Esophagus squamous epithelium (tissue), 4 donors: Measurements from ENCODE around the gene SLC10A6.

Experiments used
- CTCF ChIP-seq, 6 experiments: fragments of 450-650 bp in 4 of 6; fragments of 200-600 bp in 2 of 6; sonication (generic) in 2 of 6; IDR thresholded peaks; one replicate each; pipeline ENCODE4 v1.5.1; 2016 to 2019; ENCODE audit warnings: antibody characterized with exemption in 6 of 6, mild to moderate bottlenecking in 4 of 6, moderate library complexity in 4 of 6
- POLR2A ChIP-seq, 4 donors: fragments of 450-650 bp; IDR thresholded peaks; one replicate each; pipeline ENCODE4 v1.6.1; 2017; ENCODE audit warnings: antibody characterized with exemption in 4 of 4, mild to moderate bottlenecking in 4 of 4, moderate library complexity in 3 of 4

- TF ChIP-seq CTCF (IDR thresholded peaks at IDR 0.05) (no peak), POLR2A (IDR thresholded peaks at IDR 0.05) (no peak)
Measured at GRCh38 chr4:86879641-86880040, 30.5 kb upstream of the SLC10A6 start.
